ENCODE results near the gene RRAD. TPM values are rescaled to one million over a fixed set of nuclear protein-coding genes. Genes with fewer than 3 reads are reported as not detected.

The RRAD gene
- total RNA-seq, 1 experiment from 2014 or later, result 0.19 TPM

DNA sequence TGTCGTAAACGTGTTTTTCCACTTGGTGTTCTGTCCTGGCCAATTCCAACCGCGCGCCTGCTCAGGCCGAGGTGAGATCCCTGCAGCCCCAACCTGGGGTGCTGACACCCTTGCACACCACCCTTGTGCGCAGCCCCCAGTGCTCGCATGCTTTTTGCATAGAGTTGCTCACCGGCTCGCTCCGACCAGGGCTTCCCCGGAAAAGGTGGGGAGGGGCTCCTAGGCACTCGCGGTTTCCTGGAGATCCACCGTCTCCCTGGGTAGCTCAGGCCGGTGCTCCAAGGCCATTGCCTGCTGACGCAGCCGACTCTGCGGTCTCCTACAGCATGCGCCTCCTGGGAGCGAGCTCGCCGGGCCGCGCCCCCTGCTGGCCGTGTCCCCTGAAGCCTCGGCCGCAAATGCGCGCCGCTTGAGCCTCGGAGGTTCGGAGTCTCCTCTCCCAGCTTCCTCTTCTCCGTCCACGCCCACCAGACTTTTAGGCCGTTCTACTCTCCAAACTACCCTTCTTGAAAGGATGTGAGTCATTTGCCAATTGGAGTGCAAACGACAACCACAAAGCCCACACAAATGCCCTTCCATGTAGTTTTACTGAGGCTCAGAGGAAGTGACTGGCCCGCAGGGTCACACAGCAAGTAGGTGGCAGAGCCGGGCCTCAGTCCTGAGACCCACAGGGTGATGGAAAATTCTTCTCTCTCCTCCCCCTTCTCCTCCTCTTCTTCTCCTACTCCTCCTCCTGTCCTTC is 52.2 kb downstream of the RRAD start:
- intact Hi-C loops (cut with micrococcal nuclease; ENCODE audit: unreplicated experiment), result no loop called here
- ChIA-PET CTCF (interaction anchor here (0.6 to 1.5 kb wide), 6 partner anchors 9 to 465 kb away, joined by 3 to 12 read pairs (median 6); partner anchors contain the start of gene NAE1), POLR2A (ENCODE audit: low non-redundant PET) (interaction anchor here (0.5 to 1.0 kb wide), 3 partner anchors 13 to 48 kb away, joined by 3 to 4 read pairs (median 4); partner anchors contain the start of gene NAE1)
- Histone ChIP-seq H3K27ac (ENCODE audit: low read depth, low read length, poor library complexity, severe bottlenecking) (peak overlapping the region; percentile 19), H3K4me1 (ENCODE audit: insufficient read depth, low read length, poor library complexity, severe bottlenecking) (peaks cover 3% of the 10 kb centered on the region), H3K36me3 (ENCODE audit: insufficient read depth, low read length, poor library complexity, severe bottlenecking) (no peaks in the 10 kb centered on the region), H3K27me3 (replicated peaks; ENCODE audit: insufficient read depth, low read depth, low read length, poor library complexity) (no peaks in the 10 kb centered on the region), H3K9me3 (ENCODE audit: low read depth, low read length, poor library complexity, severe bottlenecking) (no peaks in the 10 kb centered on the region), H3K4me3 (ENCODE audit: low read depth, low read length, poor library complexity, severe bottlenecking) (peak overlapping the region; percentile 41)
- BruUV-seq (replicated peaks), result TSS peak; percentile 19
- no peak for TF ChIP-seq EZH2 (IDR thresholded peaks at IDR 0.05; ENCODE audit: borderline replicate concordance, low read depth, low read length, poor library complexity, severe bottlenecking)
- TF ChIP-seq, protein P1, sequence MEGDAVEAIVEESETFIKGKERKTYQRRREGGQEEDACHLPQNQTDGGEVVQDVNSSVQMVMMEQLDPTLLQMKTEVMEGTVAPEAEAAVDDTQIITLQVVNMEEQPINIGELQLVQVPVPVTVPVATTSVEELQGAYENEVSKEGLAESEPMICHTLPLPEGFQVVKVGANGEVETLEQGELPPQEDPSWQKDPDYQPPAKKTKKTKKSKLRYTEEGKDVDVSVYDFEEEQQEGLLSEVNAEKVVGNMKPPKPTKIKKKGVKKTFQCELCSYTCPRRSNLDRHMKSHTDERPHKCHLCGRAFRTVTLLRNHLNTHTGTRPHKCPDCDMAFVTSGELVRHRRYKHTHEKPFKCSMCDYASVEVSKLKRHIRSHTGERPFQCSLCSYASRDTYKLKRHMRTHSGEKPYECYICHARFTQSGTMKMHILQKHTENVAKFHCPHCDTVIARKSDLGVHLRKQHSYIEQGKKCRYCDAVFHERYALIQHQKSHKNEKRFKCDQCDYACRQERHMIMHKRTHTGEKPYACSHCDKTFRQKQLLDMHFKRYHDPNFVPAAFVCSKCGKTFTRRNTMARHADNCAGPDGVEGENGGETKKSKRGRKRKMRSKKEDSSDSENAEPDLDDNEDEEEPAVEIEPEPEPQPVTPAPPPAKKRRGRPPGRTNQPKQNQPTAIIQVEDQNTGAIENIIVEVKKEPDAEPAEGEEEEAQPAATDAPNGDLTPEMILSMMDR (conservative IDR thresholded peaks at IDR 0.05; ENCODE audit: low read depth, low read length), result peak; percentile 98
- DNase-seq (ENCODE audit: low spot score), result peak; percentile 97

DNA sequence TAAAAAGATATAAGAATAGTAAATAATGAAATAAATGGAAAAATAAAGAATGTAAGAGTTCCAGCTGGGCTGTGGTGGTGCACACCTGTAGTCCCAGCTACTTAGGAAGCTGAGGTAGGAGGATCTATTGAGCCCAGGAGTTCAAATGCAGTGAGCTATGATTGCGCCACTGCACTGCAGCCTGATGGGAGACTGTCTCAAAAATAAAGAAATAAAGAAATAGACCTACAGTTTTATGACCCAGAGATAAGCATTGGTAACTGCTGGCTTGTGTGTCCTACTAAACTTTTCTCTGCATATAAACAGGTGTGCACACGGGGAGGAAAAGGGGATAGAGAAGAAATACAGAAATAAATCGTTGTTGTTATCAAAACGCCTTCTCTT is 52.8 kb downstream of the RRAD start:
- intact Hi-C loops (cut with micrococcal nuclease; ENCODE audit: unreplicated experiment), result no loop called here
- peak overlapping the region; percentile 41 for H3K4me3 ChIP-seq (ENCODE audit: low read depth, low read length, poor library complexity, severe bottlenecking)
- H3K27ac ChIP-seq (ENCODE audit: low read depth, low read length, poor library complexity, severe bottlenecking), result peak overlapping the region; percentile 19
- no peaks in the 10 kb centered on the region for H3K36me3 ChIP-seq (ENCODE audit: insufficient read depth, low read length, poor library complexity, severe bottlenecking)
- POLR2A ChIA-PET (ENCODE audit: low non-redundant PET), result interaction anchor here (0.5 to 1.0 kb wide), 3 partner anchors 12 to 48 kb away, joined by 3 to 4 read pairs (median 4); partner anchors contain the start of gene NAE1
- TF ChIP-seq, protein P1 (conservative IDR thresholded peaks at IDR 0.05; ENCODE audit: low read depth, low read length), result no peak
- TF ChIP-seq EZH2 (IDR thresholded peaks at IDR 0.05; ENCODE audit: borderline replicate concordance, low read depth, low read length, poor library complexity, severe bottlenecking), result no peak
- no TSS peak for BruUV-seq (replicated peaks)
- H3K4me1 ChIP-seq (ENCODE audit: insufficient read depth, low read length, poor library complexity, severe bottlenecking), result peaks cover 3% of the 10 kb centered on the region
- no peak for DNase-seq (ENCODE audit: low spot score)
- CTCF ChIA-PET, result interaction anchor here (0.9 to 1.5 kb wide), 5 partner anchors 9 to 464 kb away, joined by 3 to 12 read pairs (median 9); partner anchors contain the start of gene NAE1
- no peaks in the 10 kb centered on the region for H3K27me3 ChIP-seq (replicated peaks; ENCODE audit: insufficient read depth, low read depth, low read length, poor library complexity)
- H3K9me3 ChIP-seq (ENCODE audit: low read depth, low read length, poor library complexity, severe bottlenecking), result no peaks in the 10 kb centered on the region

GRCh38 chr16:66871840-66872239 is 53.5 kb downstream of the RRAD start:
- no TSS peak for BruUV-seq (replicated peaks)
- no peak overlapping the region for H3K27ac ChIP-seq (ENCODE audit: low read depth, low read length, poor library complexity, severe bottlenecking)
- no peaks in the 10 kb centered on the region for H3K9me3 ChIP-seq (ENCODE audit: low read depth, low read length, poor library complexity, severe bottlenecking)
- no peak overlapping the region for H3K4me3 ChIP-seq (ENCODE audit: low read depth, low read length, poor library complexity, severe bottlenecking)
- DNase-seq (ENCODE audit: low spot score), result no peak
- H3K36me3 ChIP-seq (ENCODE audit: insufficient read depth, low read length, poor library complexity, severe bottlenecking), result no peaks in the 10 kb centered on the region
- H3K4me1 ChIP-seq (ENCODE audit: insufficient read depth, low read length, poor library complexity, severe bottlenecking), result peaks cover 3% of the 10 kb centered on the region
- no peaks in the 10 kb centered on the region for H3K27me3 ChIP-seq (replicated peaks; ENCODE audit: insufficient read depth, low read depth, low read length, poor library complexity)
- POLR2A ChIA-PET (ENCODE audit: low non-redundant PET), result no interaction called here
- intact Hi-C loops (cut with micrococcal nuclease; ENCODE audit: unreplicated experiment), result no loop called here
- TF ChIP-seq, protein P1 (conservative IDR thresholded peaks at IDR 0.05; ENCODE audit: low read depth, low read length), result no peak
- TF ChIP-seq EZH2 (IDR thresholded peaks at IDR 0.05; ENCODE audit: borderline replicate concordance, low read depth, low read length, poor library complexity, severe bottlenecking), result no peak
- CTCF ChIA-PET, result no interaction called here

Other genes starting within 250 kb of the RRAD start
- gene CMTM4, start 228.8 kb downstream of the RRAD start, total RNA-seq (2021), result 30.3 and 37.7 TPM in 2 replicates
- gene DYNC1LI2, start 173.9 kb downstream of the RRAD start, total RNA-seq (2021), result 149 and 164 TPM in 2 replicates
- 0.28 TPM in 1 of 2 replicates, not detected in the other for gene TERB1, start 124.0 kb downstream of the RRAD start, total RNA-seq (2021)
- 172 and 175 TPM in 2 replicates for gene NAE1, start 94.6 kb downstream of the RRAD start, total RNA-seq (2021)
- not detected in 2 replicates for gene CA7, start 81.1 kb downstream of the RRAD start, total RNA-seq (2021)
- gene PDP2, start 45.0 kb downstream of the RRAD start, total RNA-seq (2021), result 40.5 and 42.0 TPM in 2 replicates
- gene CDH16, start 6.7 kb downstream of the RRAD start, total RNA-seq (2021), result not detected in 2 replicates
- gene CIAO2B, start 8.9 kb upstream of the RRAD start, total RNA-seq (2021), result 97.4 and 108 TPM in 2 replicates
- 37.6 and 39.8 TPM in 2 replicates for gene CES2, start 10.0 kb upstream of the RRAD start, total RNA-seq (2021)
- 3.0 and 3.9 TPM in 2 replicates for gene CES3, start 35.7 kb upstream of the RRAD start, total RNA-seq (2021)
- 0.15 TPM in 1 of 2 replicates, not detected in the other for gene CES4A, start 63.1 kb upstream of the RRAD start, total RNA-seq (2021)
- gene CBFB, start 103.6 kb upstream of the RRAD start, total RNA-seq (2021), result 173 and 185 TPM in 2 replicates
- 23.2 and 23.5 TPM in 2 replicates for gene PHAF1, start 184.4 kb upstream of the RRAD start, total RNA-seq (2021)
- 11.5 and 13.8 TPM in 2 replicates for gene B3GNT9, start 225.5 kb upstream of the RRAD start, total RNA-seq (2021)
- 7.7 and 10.8 TPM in 2 replicates for gene TRADD, start 234.4 kb upstream of the RRAD start, total RNA-seq (2021)
- 8.3 and 13.8 TPM in 2 replicates for gene FBXL8, start 234.4 kb upstream of the RRAD start, total RNA-seq (2021)
- gene HSF4, start 239.2 kb upstream of the RRAD start, total RNA-seq (2021), result 13.9 and 20.2 TPM in 2 replicates
- gene NOL3, start 245.0 kb upstream of the RRAD start, total RNA-seq (2021), result 15.3 and 16.4 TPM in 2 replicates